H1 (cell line): ENCODE results near the gene PLEKHG3. TPM values are rescaled to one million over a fixed set of nuclear protein-coding genes. Genes with fewer than 3 reads are reported as not detected.

Experiments
- CHD7 ChIP-seq: fragments of 300-600 bp; sonication (generic); IDR thresholded peaks from 2 replicates; pipeline ENCODE4 v1.7.1; 2012; ENCODE audit warnings: low read length, moderate library complexity, mild to moderate bottlenecking, inconsistent platforms; ENCODE audit not compliant: insufficient replicate concordance
- RBBP5 ChIP-seq: IDR thresholded peaks from 2 replicates; pipeline ENCODE4 v1.7.1; 2012; ENCODE audit warnings: low read depth, mild to moderate bottlenecking, inconsistent platforms, low read length, moderate library complexity, borderline replicate concordance
- RNF2 ChIP-seq: fragments of 200-900, 300-1000 bp; sonication (generic); IDR thresholded peaks from 2 replicates; pipeline ENCODE4 v1.7.1; 2016; ENCODE audit warnings: borderline replicate concordance, low read depth, mild to moderate bottlenecking, antibody characterized with exemption, low read length; ENCODE audit not compliant: poor library complexity, severe bottlenecking; ENCODE audit errors: missing control alignments
- SP2 ChIP-seq: IDR thresholded peaks from 2 replicates; pipeline ENCODE4 v1.6.1; 2012; ENCODE audit warnings: mild to moderate bottlenecking, low read length, inconsistent platforms
- polyA plus RNA-seq, 7 experiments: library from polyadenylated mRNA; depleted of rRNA in 3 of 7; stranded (reverse) in 5 of 7; unstranded in 2 of 7; fragments of >200 nt in 5 of 7; fragments of 200-250 nt in 2 of 7; gene quantifications; 1 replicate in 5 of 7; 2 replicates in 1 of 7; 4 replicates in 1 of 7; pipeline versions ENCODE4 v1.2.1 to v1.2.3, GENCODE V29; 2011 to 2013; ENCODE audit warnings: missing spikeins in 2 of 7, mixed read lengths in 2 of 7
- total RNA-seq: library from RNA; stranded (reverse); fragmentation: NEBNext Ultra II Directional; extraction: Animal tissue kit (Norgen Biotek cat#: 25700); gene quantifications from 2 replicates; pipeline ENCODE4 v1.2.1, GENCODE V29; 2021

Gene PLEKHG3
- total and polyA plus RNA-seq, 2 of the 8 experiments (the other 6 are each of a cell fraction or from before 2014, with no cell fraction given): 43.4 to 90.6 TPM

GRCh38 chr14:64715146-64715627 lies 11.0 kb downstream of the PLEKHG3 start (continued):
- TF ChIP-seq CHD7 (no peak), SP2 (no peak), RBBP5 (no peak), RNF2 (no peak)
